SW480 (cell line): ENCODE measurements around the gene PCTP.

Experiments used
- DNase-seq: peaks from one replicate; pipeline ENCODE4 v3.0.0-alpha.2; 2016; ENCODE audit warnings: low spot score

The PCTP gene

DNA sequence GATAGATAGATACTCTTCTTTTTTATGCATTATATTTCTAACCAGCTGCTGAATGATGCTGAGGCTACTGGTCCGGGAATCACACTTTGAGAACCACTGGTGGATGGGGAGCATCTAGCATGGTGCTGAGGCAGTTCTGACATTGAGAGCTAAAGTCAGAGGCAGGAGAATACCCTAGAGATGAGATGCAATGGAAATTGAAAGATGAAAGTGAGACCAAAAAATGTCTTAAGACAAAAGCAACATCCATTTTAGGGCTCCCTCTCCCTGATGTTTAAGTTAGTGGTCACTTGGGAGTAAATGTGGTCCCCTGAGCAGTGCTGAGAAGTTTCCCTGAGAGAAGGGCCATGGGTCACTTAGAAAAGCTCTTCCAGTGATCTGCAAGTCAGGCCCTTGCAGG, 6.8 kb downstream of the PCTP start:
- no peak for DNase-seq

DNA sequence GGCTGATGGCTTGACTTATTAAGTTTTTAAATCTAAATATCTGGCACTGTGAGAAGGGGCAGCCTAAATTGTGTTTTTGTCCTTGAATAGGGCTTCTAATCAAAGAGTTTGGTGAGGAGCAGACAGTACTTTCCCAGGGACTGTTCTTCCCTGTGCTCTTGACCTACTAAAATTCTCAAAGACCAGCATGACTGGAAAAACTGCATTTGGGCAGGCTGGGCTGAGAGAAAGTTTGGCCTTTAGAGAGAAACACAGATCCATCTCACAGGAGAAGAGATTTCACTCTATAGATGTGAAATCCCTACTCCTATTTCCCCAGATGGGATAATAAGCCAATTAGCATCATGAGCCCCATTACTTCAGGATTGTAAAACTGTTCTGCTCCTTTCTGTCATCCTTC, 7.3 kb downstream of the PCTP start:
- DNase-seq, result no peak

DNA sequence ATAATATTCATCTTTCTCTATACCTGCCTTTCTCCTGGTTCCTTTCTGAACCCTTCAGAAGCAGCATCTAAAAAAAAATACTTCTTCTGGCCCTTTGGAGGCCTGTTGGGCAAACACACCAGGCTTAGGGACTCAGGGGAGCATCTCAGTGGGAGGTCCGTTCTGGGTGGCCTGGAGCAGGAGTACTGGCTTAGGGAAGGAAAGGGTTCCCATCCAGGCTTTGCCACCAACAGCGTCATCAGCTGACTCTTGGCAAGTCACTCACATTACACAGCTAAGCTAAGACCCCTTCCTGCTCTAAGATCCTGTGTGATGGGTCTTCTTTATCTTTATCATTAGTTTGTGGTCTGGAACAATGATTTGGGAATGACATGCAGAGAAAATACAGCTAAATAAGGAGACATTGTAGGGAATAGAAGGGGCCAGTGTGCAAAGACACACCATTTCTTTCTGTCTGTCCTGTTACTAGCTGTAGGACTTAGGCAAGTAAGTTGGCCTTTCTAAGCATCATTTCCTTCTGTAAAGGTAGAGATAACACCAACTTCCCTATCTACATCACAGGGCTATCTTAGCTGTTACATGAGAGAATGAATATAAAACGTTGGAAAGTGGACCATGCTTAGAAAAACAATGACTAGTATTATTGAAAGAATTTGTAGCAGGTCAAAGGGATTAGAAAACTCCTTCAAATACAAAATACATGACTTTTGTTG, 9.9 kb downstream of the PCTP start:
- no peak for DNase-seq

DNA sequence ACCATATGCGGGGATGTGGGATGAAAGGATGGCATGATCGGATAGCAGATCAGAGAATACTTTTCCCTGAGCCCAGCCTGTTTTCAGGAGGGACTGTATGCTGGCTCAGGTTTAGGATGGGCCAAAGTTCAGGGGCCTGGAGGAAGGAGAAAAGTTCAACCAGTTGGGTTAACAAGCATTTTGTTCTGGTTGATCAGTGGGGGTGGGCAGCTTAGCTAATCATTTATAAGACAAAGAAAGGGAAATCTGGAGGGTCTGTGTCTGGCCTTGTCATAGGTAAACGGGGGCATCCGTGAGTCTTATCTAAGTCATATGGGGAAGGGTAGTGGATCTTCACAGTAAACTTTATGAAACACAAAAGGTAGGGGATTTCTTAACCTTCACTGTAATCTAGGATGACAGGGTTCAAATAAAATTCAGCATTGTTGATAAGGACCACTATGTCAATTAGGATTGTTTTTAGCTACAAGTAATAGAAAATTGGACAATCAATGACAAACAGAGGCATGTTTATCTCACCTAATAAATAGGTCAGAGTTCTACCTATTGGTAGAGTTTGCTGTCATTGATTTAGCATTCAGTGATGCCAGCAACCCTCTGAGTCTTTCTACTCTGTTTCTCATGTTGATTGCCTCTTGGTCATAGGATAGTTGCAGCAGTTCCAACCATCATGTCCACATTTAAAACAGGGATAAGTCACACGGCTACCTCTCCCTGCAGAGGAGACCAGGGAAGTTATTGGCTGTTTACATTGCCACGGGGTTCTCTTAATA, 11.4 kb downstream of the PCTP start:
- DNase-seq, result no peak

DNA sequence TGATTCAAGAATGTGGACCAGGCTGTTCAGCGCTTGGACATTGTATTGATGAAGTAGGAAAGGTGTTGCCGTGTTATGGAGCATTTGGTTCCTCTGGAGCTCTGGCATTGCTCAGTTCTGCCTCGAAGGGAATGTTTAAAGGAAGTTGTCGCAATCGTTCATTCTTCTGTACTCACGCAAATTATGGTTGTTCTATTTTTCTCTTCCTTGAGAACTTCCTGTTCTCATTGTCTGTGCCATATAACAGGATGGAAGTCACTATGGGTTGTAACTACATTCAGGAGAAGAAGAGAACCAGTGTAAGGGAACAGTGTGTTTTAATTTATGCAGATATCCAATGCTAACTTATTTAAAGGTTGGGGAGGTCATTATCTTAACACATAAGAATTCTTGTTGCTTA, 13.0 kb downstream of the PCTP start:
- DNase-seq, result no peak

DNA sequence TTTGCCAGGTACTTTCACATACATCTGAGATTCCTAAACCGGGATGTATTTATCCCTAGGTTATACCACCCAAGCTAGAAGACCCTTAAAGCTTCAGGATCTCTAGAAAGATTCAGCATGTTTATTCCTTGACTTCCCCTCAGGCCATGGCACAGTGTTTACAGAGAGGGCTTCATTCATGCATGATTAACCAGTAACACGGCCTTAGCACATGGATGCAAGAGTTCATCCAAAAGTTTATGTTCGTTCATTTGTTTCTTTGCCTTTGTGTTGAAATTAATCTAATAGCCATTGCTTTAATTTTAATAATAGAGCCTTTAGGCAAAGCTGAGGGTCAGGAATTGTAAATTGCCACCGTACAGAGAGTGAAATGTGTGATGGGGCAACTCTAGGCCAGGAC, 13.8 kb downstream of the PCTP start:
- DNase-seq, result no peak

DNA sequence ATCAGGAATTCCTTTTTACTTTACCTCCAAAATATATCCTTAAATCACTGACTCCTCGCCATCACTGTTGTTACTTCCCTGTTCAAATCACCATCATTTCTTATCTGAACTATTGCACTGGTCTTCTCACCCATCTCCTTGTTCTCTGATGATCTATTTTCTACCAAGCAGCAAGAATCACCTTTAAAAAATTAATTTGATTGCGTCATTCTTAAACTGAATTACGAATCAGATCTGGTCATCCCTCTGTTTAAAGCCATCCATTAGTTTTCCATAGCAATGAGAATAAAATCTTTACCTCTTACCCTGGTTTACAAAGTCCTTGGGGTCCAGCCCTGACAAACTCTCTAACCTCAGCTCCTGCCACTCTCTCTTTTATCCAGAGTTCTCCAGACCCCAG, 14.6 kb downstream of the PCTP start:
- DNase-seq, result no peak

DNA sequence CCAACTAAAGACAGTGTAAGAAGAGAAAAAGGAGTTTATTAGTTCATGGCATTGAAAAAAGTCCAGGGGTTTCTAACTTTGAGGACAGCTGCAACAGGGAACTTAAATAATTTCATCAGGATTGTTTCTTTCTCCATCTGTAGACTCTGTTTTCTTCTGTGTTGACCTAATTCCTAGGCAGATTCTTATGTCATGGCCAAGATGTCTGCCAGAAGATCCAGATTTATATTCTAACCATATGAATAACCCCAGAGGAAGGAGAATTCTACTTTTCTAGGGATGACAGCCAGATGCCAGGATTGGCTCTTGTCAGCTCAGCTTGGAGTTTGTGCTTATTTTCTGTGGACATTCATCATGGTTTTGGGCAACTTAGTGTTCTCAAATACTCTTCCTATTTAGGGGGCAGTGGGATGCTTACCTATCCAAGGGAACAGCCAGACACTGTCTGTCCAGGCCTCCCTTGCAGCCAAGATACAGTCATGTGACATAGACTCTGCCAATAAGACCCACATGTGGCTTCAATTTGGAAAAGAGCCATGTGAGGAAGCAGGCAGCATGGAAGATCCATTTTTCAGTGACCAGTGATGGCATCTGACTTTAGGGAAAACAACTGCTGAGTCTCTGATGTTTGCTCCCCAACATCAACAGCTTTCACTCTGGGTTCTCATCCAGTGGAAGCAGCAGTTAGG, 18.2 kb downstream of the PCTP start:
- DNase-seq, result no peak

DNA sequence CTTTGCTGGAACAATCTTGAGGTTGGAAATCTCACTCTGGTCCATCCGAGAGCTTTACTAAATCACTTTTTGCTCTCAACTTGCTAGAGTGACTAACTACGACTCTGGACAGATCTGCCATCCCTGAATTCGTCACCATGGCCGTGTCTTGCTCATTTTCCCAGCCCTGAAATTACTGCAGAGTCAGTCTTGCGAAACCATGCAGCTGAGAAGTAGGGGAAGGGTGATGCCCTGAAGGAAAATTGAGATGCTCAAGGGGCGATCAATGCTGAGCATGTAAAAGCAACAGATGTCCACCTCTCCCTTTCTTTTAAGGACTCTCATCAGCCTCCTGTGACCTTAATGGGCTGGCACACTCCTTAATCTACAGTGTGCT, 18.8 kb downstream of the PCTP start:
- DNase-seq, result no peak

DNA sequence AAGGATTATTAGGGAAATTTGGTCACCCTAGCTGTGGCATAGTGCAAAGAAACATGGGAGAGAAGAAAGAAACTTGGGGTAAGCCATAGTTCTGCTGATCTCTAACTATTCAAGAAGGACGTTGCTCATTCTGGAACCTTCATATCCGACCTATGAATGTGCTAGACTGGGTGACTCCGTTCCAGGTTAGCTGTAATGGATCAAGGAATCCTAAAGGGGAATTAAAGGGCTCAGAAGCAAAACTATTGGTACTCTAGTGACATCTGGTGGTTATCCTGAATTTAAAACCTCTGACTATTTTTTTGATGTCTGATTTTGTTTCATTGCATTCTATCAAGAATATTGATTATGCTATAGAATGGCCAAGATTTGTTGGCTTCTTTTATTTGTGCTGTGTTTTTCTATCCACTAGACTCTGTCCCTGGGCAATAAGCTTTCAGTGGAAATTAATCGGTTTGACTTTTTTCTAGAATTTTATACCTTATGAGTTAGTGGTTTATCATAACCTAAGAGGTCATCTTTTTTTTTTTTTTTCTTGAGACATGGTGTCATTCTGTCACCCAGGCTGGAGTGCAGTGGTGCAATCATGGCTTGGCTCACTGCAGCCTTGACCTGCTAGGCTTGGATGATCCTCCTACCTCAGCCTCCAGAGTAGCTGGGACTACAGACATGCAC, 19.5 kb downstream of the PCTP start:
- DNase-seq, result peak; percentile 63

DNA sequence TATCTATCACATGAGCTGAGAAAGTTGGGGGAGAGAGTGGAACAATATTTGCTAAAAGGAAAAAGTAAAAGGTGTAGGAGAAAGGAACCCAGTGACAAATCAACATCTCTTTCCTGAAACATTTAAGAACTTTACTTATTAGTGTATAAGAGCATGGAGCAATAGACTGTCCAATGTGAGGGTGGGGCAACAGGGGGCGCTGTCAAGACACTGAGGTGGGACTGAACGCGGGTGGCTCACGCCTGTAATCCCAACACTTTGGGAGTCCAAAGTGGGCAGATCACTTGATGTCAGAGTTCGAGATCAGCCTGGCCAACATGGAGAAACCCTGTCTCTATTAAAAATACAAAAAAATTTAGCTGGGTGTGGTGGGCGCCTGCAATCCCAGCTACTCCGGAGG, 21.2 kb downstream of the PCTP start:
- DNase-seq, result no peak

DNA sequence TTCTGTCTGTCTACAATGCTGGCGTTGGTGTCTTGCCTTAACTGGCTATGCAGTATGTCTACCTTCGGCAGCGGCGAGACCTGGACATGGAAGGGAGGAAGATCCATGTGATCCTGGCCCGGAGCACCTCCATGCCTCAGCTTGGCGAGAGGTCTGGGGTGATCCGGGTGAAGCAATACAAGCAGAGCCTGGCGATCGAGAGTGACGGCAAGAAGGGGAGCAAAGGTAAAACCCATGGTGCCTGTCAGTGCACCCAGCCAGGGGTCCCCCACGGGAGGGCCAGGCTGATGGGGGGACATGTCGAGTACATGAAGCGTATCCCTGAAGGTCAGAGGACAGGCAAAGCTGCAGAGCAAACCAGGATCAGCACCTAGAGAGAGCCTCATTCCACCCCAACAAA, 22.8 kb downstream of the PCTP start:
- DNase-seq, result no peak

DNA sequence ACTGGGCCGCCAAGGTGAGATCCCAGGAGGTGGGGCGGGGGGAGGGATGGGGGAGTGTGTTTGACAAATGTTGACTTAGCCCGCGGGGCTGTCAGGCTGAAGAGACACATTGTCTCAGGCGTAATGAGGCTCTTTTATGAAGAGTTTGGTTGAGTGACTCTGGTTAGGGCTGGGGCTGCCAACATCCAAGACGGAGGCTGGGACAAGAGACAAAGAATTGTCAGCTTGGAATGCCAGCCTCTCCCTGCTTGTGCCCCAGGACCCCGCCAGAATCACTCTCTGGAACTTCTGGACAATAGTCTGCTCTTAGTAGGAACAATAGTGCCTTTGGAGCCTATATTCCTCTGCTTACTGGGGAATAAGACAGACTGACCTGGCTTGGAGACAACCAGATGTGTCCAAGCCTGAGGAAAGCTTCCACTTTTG, 24.0 kb downstream of the PCTP start:
- DNase-seq, result no peak

DNA sequence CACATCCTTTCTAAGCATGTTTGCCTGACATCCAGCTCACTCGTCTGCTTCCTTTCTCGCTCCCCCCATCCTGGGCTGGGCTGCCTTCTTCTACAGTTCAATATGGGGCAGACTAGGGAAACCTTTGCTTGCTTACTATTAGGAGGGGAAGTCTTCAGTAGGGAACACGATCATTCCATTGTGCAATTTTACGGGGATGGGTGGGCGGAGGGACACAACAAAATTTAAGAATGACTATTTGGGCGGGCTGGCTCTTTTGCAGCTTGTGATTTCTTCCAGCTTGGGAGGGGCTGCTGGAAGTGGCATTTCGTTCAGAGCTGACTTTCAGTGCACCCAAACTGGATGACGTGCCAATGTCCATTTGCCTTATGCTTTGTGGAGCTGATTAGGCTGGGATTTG, 25.4 kb downstream of the PCTP start:
- no peak for DNase-seq

DNA sequence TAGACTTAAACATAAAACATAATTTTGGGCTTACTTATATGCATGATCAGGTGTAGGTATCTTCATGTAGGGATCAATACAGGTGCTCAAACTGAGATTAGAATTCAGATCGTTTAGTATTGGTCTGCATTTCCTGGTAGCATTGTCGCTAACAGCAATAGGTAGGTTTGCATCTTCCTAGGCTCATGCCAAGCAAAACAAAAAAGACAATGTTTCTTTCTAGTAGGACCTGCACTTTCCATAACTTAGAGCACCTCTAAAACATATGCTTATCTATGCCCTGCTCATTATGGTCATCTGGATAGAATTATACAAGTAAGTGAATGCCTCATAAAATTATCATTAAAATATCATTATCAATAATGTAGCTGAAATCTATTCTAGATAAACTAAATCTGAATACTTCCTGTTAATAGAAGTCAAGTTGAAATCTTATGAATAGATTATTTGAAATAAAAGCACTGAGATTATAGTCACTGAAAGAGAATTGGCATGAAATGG, 26.7 kb downstream of the PCTP start:
- DNase-seq, result no peak

DNA sequence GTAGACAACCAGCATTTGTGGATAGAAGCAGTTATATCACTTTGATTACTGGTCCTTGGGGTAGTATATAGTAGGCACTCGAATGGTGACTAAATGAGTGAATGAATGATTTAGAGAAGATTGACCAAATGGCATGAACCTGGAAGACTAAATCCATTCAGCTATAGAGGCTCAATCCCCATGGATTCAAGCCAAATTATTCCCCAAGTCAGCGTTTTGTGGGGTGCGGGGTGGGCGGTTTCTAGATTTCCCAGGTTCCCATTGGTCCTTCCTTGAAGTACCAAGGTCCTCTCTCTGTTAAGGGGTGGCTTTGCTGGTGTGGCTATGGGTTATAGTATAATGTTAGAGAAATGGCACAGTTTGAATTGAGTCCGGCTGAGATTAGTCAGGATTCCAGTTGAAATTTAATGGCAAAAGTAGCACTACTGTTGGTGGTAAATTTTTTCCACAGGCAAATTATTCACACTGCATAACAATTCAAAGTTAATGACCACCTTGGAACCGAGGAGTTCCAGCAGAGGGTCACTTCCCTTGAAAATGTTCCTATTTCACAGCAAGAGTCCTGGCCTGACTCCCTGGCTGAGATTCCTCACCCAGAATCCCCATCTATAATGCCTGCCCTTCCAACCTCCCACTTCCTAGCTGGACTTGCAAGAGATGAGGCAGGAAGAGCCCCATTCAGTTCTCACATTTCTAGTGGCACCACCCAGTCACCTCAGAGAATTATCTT, 27.7 kb downstream of the PCTP start:
- no peak for DNase-seq

DNA sequence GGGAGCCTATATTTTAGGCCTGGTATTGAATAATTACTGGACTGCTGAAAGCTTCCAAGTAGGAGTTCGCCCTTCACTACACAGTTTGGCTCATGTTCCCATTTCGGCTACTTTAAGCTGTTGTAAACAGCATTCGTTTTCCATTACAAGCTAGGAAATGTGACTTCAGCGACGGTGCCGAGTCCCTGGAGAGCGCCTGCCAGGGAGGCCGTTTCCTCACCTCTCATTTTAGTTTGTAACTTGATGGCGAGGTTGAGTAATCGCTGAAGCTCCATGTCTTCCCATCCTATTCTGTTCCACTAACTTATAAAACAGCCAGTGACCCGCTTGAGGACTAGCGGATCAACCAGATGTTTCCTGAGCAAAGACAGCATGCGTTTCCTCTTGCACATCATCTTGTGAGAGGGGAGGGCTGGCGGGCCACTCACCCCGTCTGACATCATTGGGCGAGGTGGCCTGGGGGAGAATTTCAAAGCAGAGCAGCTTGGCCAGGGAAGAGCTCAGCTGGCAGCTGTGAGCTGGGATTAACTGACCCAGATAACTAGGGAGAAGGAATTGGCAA, 32.9 kb downstream of the PCTP start:
- DNase-seq, result no peak

DNA sequence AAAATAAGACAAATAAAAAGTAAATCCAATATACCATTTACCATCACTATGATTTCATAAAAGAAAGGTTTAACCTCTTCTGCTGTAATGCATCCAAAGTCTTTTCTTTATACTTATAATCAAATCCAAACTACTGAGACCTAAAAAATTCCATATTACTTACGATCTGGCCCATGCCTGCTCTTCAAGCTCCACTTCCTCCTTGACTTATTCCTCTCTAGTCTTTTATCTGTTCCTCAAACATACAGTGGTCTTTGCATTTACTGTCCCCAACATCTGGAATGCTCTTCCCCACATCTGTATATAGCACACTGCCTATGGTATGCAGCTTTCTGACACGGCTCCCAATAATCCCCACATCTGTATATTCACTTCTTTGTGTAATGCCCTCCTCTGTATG, 33.8 kb downstream of the PCTP start:
- DNase-seq, result no peak

DNA sequence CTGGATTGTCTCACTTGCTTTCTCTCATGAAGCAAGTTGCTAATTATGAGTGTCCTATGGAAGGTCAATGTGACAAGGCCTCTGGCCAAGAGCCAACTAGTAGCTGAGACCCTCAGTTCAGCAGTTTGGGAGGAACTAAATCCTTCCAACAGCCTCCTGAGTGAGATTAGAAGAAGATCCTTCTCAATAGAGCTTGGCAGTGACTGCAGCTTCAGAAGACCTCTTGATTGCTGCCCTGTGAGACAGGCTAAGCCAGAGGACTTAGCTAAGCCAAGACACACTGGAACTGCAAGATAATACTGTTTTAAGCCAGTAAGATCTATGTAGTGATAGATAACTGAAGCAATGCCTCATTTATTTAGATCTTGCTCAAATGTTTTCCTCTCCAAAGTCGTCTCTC, 34.3 kb downstream of the PCTP start:
- no peak for DNase-seq

DNA sequence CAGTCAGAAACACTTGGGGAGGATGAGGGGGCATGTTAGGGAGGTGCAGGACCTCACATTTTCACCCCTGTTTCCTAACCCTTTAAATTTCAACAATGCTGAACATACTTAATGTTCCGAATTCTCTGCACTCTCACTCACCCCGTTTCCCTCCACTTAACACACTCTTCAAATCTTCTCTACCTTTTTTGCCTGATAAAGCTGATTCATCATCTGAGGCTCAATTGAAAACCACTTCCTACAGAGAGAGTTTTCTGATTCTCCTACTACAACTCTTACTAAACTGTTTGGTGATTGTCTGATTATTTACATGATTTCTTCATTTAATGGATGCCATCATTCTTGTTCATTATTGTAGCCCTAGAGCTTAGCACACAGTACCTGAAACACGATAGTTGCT, 42.4 kb downstream of the PCTP start:
- no peak for DNase-seq

DNA sequence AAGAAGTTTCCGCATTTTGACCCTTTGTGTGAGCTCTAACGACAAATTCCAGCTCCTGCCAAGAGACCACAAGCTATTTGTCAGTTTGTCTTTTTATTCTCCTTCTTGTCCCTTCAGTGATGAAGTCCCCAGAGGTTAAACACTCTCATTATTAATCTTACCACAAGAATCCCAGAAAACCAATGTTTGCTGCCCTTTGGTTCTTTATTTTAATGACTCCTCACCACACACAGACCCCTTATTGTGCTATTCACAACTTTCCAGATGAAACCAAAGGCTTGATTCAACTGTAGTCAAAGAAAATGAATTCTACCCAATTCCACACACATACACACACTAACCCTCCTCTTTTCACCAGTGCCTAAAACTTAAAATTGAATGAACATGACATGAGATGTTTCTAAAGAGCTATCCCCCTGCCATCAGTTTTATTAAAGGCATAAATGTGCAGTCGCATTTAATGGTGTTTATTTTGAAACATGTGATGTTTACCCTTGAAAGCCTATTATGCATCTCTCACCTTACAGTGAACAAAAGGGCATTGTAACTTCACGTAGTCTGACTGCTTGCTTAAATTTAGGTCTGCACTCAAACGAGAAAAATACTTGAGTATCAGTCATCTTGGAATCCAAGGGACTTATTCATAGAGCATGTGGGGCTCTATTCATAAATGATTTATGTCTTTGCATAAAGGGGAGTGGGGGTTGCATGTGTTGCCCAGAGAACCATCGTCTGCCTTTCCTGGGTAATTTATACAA, 44.1 kb downstream of the PCTP start:
- DNase-seq, result no peak
